SK-N-SH treated with all-trans-retinoic acid at 6 μM for 48 hours (cell line): Measurements from ENCODE around the gene FAM174C.

Experiments used
- ARNTL ChIP-seq: fragments of 450-650 bp; formaldehyde crosslinking; IDR thresholded peaks from 2 replicates; pipeline ENCODE4 v1.5.0; 2020; ENCODE audit warnings: low read depth, mild to moderate bottlenecking, moderate library complexity, borderline replicate concordance
- TCF4 ChIP-seq: fragments of 250-450 bp; sonication (Bioruptor Pico); IDR thresholded peaks from 2 replicates; pipeline ENCODE4 v1.8.0; 2021; ENCODE audit warnings: mild to moderate bottlenecking, moderate library complexity, borderline replicate concordance
- ZC3H10 ChIP-seq: fragments of 250-450 bp; sonication (Bioruptor Pico); IDR thresholded peaks from 2 replicates; pipeline ENCODE4 v1.5.1; 2021; ENCODE audit warnings: mild to moderate bottlenecking, moderate library complexity
- ZFP30 ChIP-seq: fragments of 450-650 bp; formaldehyde crosslinking; IDR thresholded peaks from 2 replicates; pipeline ENCODE4 v1.5.0; 2022; ENCODE audit warnings: mild to moderate bottlenecking, moderate library complexity
- ZNF565 ChIP-seq: fragments of 450-650 bp; formaldehyde crosslinking; conservative IDR thresholded peaks from 2 replicates; pipeline ENCODE4 v1.5.0; 2020; ENCODE audit warnings: low read depth, mild to moderate bottlenecking, moderate library complexity
- ZNF70 ChIP-seq: fragments of 450-650 bp; formaldehyde crosslinking; IDR thresholded peaks from 2 replicates; pipeline ENCODE4 v1.5.0; 2020; ENCODE audit warnings: mild to moderate bottlenecking, moderate library complexity
- TF ChIP-seq, protein P1 (sequence below): fragments of 250-450 bp; sonication (Bioruptor Pico); IDR thresholded peaks from 2 replicates; pipeline ENCODE4 v1.8.0; 2020; ENCODE audit warnings: mild to moderate bottlenecking, moderate library complexity, borderline replicate concordance
- TF ChIP-seq, protein P2 (sequence below): fragments of 250-450 bp; sonication (Bioruptor Pico); IDR thresholded peaks from 2 replicates; pipeline ENCODE4 v1.8.0; 2021; ENCODE audit warnings: low read depth, mild to moderate bottlenecking, moderate library complexity, borderline replicate concordance
- TF ChIP-seq, protein P3 (sequence below): fragments of 250-450 bp; sonication (Bioruptor Pico); IDR thresholded peaks from 2 replicates; pipeline ENCODE4 v1.5.1; 2020; ENCODE audit warnings: low read depth, mild to moderate bottlenecking, moderate library complexity

DNA sequence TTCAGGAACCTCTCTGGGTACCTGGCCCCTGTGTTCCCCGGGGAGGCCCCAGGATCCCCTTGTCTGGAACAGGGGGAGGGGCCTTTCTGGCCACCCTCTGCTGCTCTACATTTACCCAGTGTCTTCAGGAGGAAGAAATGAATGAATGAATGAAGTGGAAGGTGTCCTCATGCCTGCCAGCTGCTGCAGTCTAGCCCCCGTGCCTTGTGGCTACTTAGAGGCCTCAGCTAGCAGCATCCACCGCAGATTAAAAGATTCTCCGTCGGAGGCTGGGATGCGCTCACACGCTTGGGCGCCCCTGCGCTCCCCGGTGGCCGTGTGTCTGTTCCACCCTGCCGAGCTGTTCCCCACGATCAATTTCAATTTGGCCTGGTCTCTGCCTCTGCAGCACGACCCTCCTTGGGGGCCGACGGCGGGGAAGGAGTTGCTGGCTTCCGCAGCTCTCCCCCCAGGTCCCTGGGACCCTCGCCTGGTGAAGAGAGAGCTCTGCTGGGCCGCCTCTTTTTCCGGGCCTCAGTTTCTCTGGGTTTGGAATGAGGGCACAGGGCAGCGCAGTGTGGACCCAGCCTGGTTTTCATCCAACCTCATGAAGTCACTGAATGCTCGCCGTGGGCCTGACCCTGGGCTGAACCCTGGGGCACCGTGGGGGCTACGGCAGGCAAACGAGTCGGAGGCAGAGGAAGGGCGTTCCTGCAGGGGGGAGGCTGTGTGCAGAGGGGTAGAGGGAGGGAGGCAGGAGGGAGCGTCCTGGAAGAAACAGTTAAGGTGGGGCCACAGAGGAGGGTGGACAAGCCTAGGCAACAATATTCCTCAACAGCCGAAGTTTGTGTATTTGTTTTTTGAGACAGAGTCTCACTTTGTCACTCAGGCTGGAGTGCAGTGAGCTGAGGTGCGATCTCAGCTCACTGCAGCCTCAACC lies 38.6 kb downstream of the FAM174C start:
- TF ChIP-seq, protein P1, sequence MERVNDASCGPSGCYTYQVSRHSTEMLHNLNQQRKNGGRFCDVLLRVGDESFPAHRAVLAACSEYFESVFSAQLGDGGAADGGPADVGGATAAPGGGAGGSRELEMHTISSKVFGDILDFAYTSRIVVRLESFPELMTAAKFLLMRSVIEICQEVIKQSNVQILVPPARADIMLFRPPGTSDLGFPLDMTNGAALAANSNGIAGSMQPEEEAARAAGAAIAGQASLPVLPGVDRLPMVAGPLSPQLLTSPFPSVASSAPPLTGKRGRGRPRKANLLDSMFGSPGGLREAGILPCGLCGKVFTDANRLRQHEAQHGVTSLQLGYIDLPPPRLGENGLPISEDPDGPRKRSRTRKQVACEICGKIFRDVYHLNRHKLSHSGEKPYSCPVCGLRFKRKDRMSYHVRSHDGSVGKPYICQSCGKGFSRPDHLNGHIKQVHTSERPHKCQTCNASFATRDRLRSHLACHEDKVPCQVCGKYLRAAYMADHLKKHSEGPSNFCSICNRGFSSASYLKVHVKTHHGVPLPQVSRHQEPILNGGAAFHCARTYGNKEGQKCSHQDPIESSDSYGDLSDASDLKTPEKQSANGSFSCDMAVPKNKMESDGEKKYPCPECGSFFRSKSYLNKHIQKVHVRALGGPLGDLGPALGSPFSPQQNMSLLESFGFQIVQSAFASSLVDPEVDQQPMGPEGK (CRISPR knock-in tag) = no peak
- TF ChIP-seq, protein P2, sequence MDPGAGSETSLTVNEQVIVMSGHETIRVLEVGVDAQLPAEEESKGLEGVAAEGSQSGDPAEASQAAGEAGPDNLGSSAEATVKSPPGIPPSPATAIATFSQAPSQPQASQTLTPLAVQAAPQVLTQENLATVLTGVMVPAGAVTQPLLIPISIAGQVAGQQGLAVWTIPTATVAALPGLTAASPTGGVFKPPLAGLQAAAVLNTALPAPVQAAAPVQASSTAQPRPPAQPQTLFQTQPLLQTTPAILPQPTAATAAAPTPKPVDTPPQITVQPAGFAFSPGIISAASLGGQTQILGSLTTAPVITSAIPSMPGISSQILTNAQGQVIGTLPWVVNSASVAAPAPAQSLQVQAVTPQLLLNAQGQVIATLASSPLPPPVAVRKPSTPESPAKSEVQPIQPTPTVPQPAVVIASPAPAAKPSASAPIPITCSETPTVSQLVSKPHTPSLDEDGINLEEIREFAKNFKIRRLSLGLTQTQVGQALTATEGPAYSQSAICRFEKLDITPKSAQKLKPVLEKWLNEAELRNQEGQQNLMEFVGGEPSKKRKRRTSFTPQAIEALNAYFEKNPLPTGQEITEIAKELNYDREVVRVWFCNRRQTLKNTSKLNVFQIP = no peak
- TF ChIP-seq TCF4 (CRISPR knock-in tag) = no peak
- TF ChIP-seq ARNTL (CRISPR knock-in tag) = no peak
- TF ChIP-seq ZFP30 (CRISPR knock-in tag) = no peak
- TF ChIP-seq ZC3H10 (CRISPR knock-in tag) = no peak
- TF ChIP-seq ZNF565 (CRISPR knock-in tag) = no peak
- no peak for TF ChIP-seq ZNF70 (CRISPR knock-in tag)
- TF ChIP-seq, protein P3, sequence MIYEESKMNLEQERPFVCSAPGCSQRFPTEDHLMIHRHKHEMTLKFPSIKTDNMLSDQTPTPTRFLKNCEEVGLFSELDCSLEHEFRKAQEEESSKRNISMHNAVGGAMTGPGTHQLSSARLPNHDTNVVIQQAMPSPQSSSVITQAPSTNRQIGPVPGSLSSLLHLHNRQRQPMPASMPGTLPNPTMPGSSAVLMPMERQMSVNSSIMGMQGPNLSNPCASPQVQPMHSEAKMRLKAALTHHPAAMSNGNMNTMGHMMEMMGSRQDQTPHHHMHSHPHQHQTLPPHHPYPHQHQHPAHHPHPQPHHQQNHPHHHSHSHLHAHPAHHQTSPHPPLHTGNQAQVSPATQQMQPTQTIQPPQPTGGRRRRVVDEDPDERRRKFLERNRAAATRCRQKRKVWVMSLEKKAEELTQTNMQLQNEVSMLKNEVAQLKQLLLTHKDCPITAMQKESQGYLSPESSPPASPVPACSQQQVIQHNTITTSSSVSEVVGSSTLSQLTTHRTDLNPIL (CRISPR knock-in tag) = no peak
